Immature natural killer cell (primary cell): Measurements from ENCODE around the gene BAIAP2L1. TPM values are rescaled to one million over a fixed set of nuclear protein-coding genes. Genes with fewer than 3 reads are reported as not detected.
A peak's percentile ranks its signal among the peaks of the same experiment; 100 is the strongest.

Source experiments
- DNase-seq, 3 donors: peaks; one replicate each; pipeline ENCODE4 v3.0.0; 2022; ENCODE audit warnings: mixed read lengths in 1 of 3
- H3K27ac Mint-ChIP-seq, 6 donors: one replicate each; pipeline ENCODE4 v1.8.0; 2020; ENCODE audit warnings: mixed read lengths in 6 of 6, mild to moderate bottlenecking in 5 of 6, inconsistent platforms in 4 of 6, moderate library complexity in 3 of 6
- H3K27me3 Mint-ChIP-seq, 3 donors: one replicate each; pipeline ENCODE4 v1.8.0; 2020 to 2021; ENCODE audit warnings: low read depth in 3 of 3, mild to moderate bottlenecking in 3 of 3, mixed read lengths in 3 of 3, moderate library complexity in 3 of 3, inconsistent platforms in 1 of 3
- H3K36me3 Mint-ChIP-seq, 3 donors: one replicate each; pipeline ENCODE4 v1.8.0; 2020; ENCODE audit warnings: mixed read lengths in 3 of 3, inconsistent platforms in 2 of 3, mild to moderate bottlenecking in 2 of 3
- H3K4me1 Mint-ChIP-seq, 2 donors: one replicate each; pipeline ENCODE4 v1.8.0; 2020; ENCODE audit warnings: inconsistent platforms in 2 of 2, mild to moderate bottlenecking in 2 of 2, mixed read lengths in 2 of 2, moderate library complexity in 1 of 2
- H3K4me3 Mint-ChIP-seq, 5 donors: one replicate each; pipeline ENCODE4 v1.8.0; 2020; ENCODE audit warnings: mild to moderate bottlenecking in 5 of 5, mixed read lengths in 5 of 5, inconsistent platforms in 3 of 5, moderate library complexity in 3 of 5
- H3K9me3 Mint-ChIP-seq, 6 donors: one replicate each; pipeline ENCODE4 v1.8.0; 2020; ENCODE audit warnings: mild to moderate bottlenecking in 6 of 6, mixed read lengths in 6 of 6, inconsistent platforms in 4 of 6, moderate library complexity in 3 of 6
- polyA plus RNA-seq, 3 donors: library from polyadenylated mRNA; unstranded; fragments of 300-500 nt; fragmentation: Illumina TruSeq; gene quantifications; one replicate each; pipeline ENCODE4 v1.2.3, GENCODE V29; 2021

BAIAP2L1 gene
- polyA plus RNA-seq, 3 donors from 2014 or later: 0.24 to 0.29 (median 0.28) TPM

DNA sequence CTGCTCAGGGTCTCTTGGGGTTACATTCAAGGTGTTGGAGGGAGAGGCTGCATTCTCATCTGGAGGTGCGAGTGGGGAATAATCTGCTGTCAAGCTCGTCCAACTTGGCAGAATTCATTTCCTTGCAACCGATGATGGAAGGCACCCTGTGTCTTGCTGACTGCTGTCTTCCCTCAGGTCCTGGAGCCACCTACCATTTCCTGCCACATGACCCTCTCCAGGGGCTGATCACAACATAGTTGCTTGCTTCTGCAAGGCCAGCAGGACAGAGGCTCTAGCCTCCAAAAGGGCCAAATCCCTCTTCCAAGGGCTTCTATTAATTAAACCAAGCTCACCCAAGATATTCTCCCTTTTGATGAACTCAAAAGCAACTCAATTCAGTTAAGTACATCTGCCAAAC is 133.6 kb downstream of the BAIAP2L1 start:
- H3K4me1 Mint-ChIP-seq: peaks cover 0 to 4% of the 10 kb centered on the region in 2 donors
- H3K36me3 Mint-ChIP-seq: peaks cover 4 to 7% (median 5%) of the 10 kb centered on the region in 3 donors
- no peaks in the 10 kb centered on the region for H3K27me3 Mint-ChIP-seq
- peak overlapping the region in 1 of 6 donors; percentile 65 for H3K27ac Mint-ChIP-seq
- DNase-seq: no peak
- H3K4me3 Mint-ChIP-seq: no peak overlapping the region
- H3K9me3 Mint-ChIP-seq: no peaks in the 10 kb centered on the region

DNA sequence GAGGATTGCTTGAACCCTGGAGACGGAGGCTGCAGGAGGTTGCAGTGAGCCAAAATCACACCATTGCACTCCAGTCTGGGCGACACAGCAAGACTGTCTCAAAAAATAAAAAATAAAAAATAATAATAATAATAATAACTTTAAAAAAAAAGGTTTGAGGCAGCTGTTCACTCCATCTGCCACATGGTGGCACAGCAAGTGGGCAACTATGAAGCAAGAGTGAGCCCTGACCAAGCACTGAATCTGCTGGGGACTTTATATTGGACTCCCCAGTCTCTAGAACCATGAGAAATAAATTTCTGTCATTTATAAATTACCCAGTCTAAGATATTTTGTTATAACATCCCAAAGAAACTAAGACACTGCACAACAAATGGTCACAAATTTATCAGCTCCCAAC is 134.1 kb downstream of the BAIAP2L1 start:
- H3K4me3 Mint-ChIP-seq: no peak overlapping the region
- DNase-seq: no peak
- H3K36me3 Mint-ChIP-seq: peaks cover 6 to 7% (median 7%) of the 10 kb centered on the region in 3 donors
- no peaks in the 10 kb centered on the region for H3K27me3 Mint-ChIP-seq
- no peaks in the 10 kb centered on the region for H3K9me3 Mint-ChIP-seq
- no peak overlapping the region for H3K27ac Mint-ChIP-seq
- peaks cover 0 to 4% of the 10 kb centered on the region in 2 donors for H3K4me1 Mint-ChIP-seq

DNA sequence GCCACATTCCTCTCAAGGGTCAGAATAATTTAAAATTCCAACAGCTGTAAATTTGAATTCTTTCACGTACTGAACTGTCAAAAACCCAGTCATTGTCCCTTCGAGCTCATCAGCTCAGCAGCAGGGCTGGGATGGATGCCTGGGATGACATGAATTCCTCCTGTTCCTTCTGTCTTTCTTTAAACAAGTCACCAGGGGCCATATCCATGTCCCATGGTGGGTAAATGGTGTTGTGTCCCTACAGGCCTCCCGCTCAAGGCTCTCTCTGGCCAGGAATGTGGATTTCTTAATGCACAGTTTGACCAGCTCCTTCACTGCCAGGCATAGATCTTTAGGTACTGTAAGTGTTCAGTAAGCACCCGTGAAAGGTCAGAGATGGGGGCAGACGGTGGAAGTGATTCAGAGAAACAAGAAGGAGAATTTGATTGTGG is 135.0 kb downstream of the BAIAP2L1 start:
- H3K9me3 Mint-ChIP-seq: no peaks in the 10 kb centered on the region
- H3K4me1 Mint-ChIP-seq: peaks cover 0 to 4% of the 10 kb centered on the region in 2 donors
- no peak overlapping the region for H3K27ac Mint-ChIP-seq
- H3K27me3 Mint-ChIP-seq: peaks cover 0 to 1% (median 0%) of the 10 kb centered on the region in 3 donors
- peaks cover 7 to 9% (median 7%) of the 10 kb centered on the region in 3 donors for H3K36me3 Mint-ChIP-seq
- no peak for DNase-seq
- H3K4me3 Mint-ChIP-seq: no peak overlapping the region

- no peak for DNase-seq
- Mint-ChIP-seq H3K36me3 (peaks cover 0 to 9% (median 4%) of the 10 kb centered on the region in 3 donors), H3K27ac (no peak overlapping the region), H3K9me3 (no peaks in the 10 kb centered on the region), H3K4me3 (no peak overlapping the region), H3K4me1 (peaks cover 23 to 28% of the 10 kb centered on the region in 2 donors), H3K27me3 (peaks cover 0 to 3% (median 2%) of the 10 kb centered on the region in 3 donors)
Observed at GRCh38 chr7:98257701-98258100, 143.2 kb downstream of the BAIAP2L1 start.

DNA sequence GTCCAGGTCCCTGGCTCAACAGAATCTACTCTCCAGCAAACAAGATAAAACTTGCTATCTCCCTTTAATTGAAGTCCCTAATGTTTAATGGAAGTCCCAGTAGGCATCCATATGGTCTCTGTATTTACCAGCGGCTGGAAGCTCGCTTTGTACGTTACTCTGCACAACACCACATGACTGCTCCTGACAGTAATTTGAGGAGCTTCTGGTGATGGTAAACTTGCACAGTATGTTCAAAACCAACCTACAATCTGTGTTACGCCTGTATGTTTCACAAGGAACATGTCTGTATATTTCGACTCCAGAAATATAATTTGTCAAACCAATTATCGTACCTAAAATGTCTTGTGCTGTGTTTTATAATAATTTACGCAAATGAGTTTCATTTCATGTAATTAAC is 144.5 kb downstream of the BAIAP2L1 start:
- peaks cover 0 to 6% (median 0%) of the 10 kb centered on the region in 3 donors for H3K36me3 Mint-ChIP-seq
- H3K27ac Mint-ChIP-seq: no peak overlapping the region
- peaks cover 33 to 37% of the 10 kb centered on the region in 2 donors for H3K4me1 Mint-ChIP-seq
- H3K27me3 Mint-ChIP-seq: peaks cover 2 to 11% (median 5%) of the 10 kb centered on the region in 3 donors
- no peaks in the 10 kb centered on the region for H3K9me3 Mint-ChIP-seq
- H3K4me3 Mint-ChIP-seq: no peak overlapping the region
- DNase-seq: no peak

GRCh38 chr7:98254951-98255610 is 145.8 kb downstream of the BAIAP2L1 start:
- peak; percentile 42 for DNase-seq
- Mint-ChIP-seq H3K27ac (peak overlapping the region; percentile 20 to 89 (median 80)), H3K4me3 (peak overlapping the region in 4 of 5 donors; percentile 0 to 57 (median 28)), H3K27me3 (peaks cover 2 to 13% (median 7%) of the 10 kb centered on the region in 3 donors), H3K4me1 (peaks cover 45 to 50% of the 10 kb centered on the region in 2 donors), H3K36me3 (peaks cover 0 to 6% (median 0%) of the 10 kb centered on the region in 3 donors), H3K9me3 (no peaks in the 10 kb centered on the region)

DNA sequence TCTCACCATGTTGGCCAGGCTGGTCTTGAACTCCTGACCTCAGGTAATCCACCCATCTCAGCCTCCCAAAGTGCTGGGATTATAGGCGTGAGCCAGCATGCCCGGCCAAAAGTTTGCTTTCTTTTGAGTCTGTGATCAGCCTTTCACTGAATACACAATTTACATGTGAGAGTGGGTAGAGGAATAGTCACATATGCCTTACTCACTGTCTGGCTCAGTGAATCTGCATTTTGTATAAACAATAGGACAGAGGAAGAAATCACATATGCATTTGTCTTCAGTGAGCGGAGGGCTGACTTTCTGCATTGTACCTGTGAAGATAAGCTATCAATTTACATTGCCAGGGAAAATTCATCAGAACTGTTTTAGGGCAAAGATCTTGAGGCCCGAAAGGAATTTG is 146.4 kb downstream of the BAIAP2L1 start:
- Mint-ChIP-seq H3K27ac (peak overlapping the region in 5 of 6 donors; percentile 35 to 89 (median 81)), H3K4me3 (peak overlapping the region in 1 of 5 donors; percentile 57), H3K36me3 (peaks cover 0 to 6% (median 0%) of the 10 kb centered on the region in 3 donors), H3K9me3 (no peaks in the 10 kb centered on the region), H3K4me1 (peaks cover 48 to 55% of the 10 kb centered on the region in 2 donors), H3K27me3 (peaks cover 2 to 13% (median 7%) of the 10 kb centered on the region in 3 donors)
- DNase-seq: no peak

DNA sequence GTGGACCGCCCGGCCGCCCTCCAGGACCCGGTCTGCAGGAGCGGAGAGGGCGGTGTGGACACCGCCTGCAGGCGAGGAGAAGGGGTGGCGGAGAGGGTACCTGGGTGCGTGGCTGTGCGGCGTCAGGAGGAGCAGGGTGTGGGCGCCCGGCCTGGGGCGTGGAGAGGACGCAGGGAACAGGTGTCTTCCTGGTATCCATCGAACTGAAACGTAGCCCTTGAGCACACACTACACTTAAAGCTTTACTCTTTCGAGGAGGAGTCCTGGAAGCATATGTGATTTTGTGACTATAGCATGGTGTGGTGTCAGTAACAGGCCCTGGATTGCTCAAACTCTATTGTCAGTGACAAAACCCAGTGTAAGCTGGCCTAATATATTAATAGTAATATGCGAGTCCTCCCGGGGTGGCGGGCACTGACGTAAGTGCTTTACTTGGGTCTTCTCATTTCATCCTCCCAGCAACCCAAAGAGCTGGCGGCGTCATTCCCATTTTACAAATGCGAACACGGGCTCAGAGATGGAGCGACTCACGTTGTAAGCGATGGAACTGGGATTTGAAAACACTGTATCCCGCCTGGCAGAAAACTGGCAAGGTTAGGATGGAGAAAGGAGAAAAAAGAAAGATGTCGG is 148.3 kb downstream of the BAIAP2L1 start:
- Mint-ChIP-seq H3K27me3 (peaks cover 2 to 13% (median 7%) of the 10 kb centered on the region in 3 donors), H3K4me3 (peak overlapping the region; percentile 92 to 96 (median 95)), H3K27ac (peak overlapping the region; percentile 89 to 96 (median 94)), H3K4me1 (peaks cover 53 to 62% of the 10 kb centered on the region in 2 donors), H3K9me3 (no peaks in the 10 kb centered on the region), H3K36me3 (peaks cover 0 to 3% (median 0%) of the 10 kb centered on the region in 3 donors)
- DNase-seq: no peak

DNA sequence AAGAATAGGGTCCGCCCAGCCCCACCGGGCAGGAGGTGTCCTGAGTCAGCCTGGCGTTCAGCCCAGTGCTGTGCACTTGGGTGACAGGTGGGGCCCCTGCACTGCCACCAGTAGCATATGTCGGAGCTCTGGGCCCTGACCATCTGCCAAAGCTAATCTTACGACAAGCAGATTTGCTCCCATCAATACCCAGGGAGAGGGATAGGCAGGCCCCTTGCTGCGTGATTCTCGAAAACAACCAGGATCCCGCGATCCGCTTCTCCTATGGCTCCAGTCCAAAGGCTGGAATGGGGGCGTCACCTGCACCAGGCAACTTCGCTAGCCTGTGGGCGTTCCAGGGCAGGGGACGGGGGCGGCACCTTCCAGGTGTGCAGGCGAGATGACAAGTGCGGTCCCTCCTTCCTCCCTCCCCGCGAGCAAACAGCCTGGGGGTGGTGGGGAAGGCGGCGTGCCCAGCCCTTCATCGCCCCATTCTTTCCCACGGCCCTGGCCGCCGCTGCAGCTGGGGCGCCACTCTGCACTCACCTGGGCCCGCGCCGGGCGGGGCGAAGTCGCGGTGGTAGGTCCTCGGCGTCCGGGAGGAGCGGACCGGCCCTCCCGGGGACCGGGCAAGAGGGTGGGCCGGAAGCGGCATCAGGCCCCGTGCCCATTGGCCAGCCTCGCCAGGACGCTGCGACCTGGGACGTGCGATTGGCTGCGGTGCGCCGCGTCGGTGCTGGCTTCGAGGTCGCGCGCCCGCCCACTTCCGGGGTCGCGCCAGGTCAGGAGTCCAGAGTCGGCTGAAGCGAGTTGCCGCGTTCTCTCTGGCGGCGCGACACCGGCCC is 149.1 kb downstream of the BAIAP2L1 start, which contains the start of gene TECPR1:
TSS of gene TECPR1 (minus strand) at position 632 of the 824 bp plus-strand sequence. CDS start 6,086 bp downstream, outside the sequence.
- peak within 1 kb of the TSS; percentile 90 to 96 (median 94) for H3K27ac Mint-ChIP-seq
- peaks cover 53 to 60% of the 10 kb centered on the region in 2 donors for H3K4me1 Mint-ChIP-seq
- peaks cover 2 to 13% (median 7%) of the 10 kb centered on the region in 3 donors for H3K27me3 Mint-ChIP-seq
- H3K9me3 Mint-ChIP-seq: no peaks in the 10 kb centered on the region
- H3K4me3 Mint-ChIP-seq: peak within 1 kb of the TSS; percentile 92 to 96 (median 95)
- DNase-seq: peak; percentile 91 to 93 (median 92)
- H3K36me3 Mint-ChIP-seq: peaks cover 0 to 2% (median 0%) of the 10 kb centered on the region in 3 donors

- DNase-seq: peak; percentile 16 to 41 (median 24)
- Mint-ChIP-seq H3K36me3 (no peaks in the 10 kb centered on the region), H3K4me3 (peak overlapping the region; percentile 92 to 96 (median 95)), H3K27ac (peak overlapping the region; percentile 90 to 96 (median 94)), H3K9me3 (no peaks in the 10 kb centered on the region), H3K27me3 (peaks cover 2 to 13% (median 7%) of the 10 kb centered on the region in 3 donors), H3K4me1 (peaks cover 51 to 54% of the 10 kb centered on the region in 2 donors)
Observed at GRCh38 chr7:98251231-98251600, 149.7 kb downstream of the BAIAP2L1 start.

GRCh38 chr7:98250789-98251188 is 150.1 kb downstream of the BAIAP2L1 start:
- H3K36me3 Mint-ChIP-seq: no peaks in the 10 kb centered on the region
- H3K27ac Mint-ChIP-seq: peak overlapping the region; percentile 90 to 96 (median 94)
- peak; percentile 14 to 43 (median 35) for DNase-seq
- H3K27me3 Mint-ChIP-seq: peaks cover 2 to 13% (median 7%) of the 10 kb centered on the region in 3 donors
- H3K4me1 Mint-ChIP-seq: peaks cover 49 to 52% of the 10 kb centered on the region in 2 donors
- peak overlapping the region; percentile 92 to 96 (median 95) for H3K4me3 Mint-ChIP-seq
- H3K9me3 Mint-ChIP-seq: no peaks in the 10 kb centered on the region

DNA sequence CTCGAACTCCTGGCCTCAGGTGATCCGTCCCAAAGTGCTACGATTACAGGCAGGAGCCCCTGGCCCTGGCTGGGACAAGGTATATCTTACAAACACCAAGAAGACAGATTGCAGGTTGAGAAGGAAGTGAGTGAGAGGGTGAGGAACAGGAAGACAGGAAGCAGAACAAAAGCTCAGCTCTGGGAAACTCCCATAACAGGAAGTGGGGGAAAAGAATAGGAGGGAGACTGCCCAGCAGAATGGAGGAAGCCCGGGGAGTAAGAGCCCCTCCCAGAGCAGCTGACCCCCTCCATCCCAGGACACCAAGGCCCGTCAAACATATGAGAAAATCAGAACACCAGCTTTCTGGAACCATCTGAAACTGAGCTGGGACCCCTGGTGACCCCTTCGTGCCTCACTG is 151.8 kb downstream of the BAIAP2L1 start:
- Mint-ChIP-seq H3K27me3 (peaks cover 2 to 14% (median 7%) of the 10 kb centered on the region in 3 donors), H3K36me3 (no peaks in the 10 kb centered on the region), H3K4me1 (peaks cover 40 to 41% of the 10 kb centered on the region in 2 donors), H3K9me3 (no peaks in the 10 kb centered on the region), H3K4me3 (peak overlapping the region in 2 of 5 donors; percentile 1 to 11), H3K27ac (peak overlapping the region in 5 of 6 donors; percentile 30 to 90 (median 67))
- no peak for DNase-seq

GRCh38 chr7:98248156-98248555 is 152.7 kb downstream of the BAIAP2L1 start:
- Mint-ChIP-seq H3K9me3 (no peaks in the 10 kb centered on the region), H3K27ac (peak overlapping the region in 1 of 6 donors; percentile 12), H3K36me3 (no peaks in the 10 kb centered on the region), H3K27me3 (peaks cover 2 to 12% (median 7%) of the 10 kb centered on the region in 3 donors), H3K4me1 (peaks cover 34 to 38% of the 10 kb centered on the region in 2 donors), H3K4me3 (no peak overlapping the region)
- DNase-seq: no peak
